Hepatocyte (in vitro differentiated cells): ENCODE data around the gene SP9.

Experiments
- CTCF ChIP-seq: fragments of 200-600 bp; sonication (generic); IDR thresholded peaks from 2 replicates; pipeline ENCODE4 v1.5.1; 2016; ENCODE audit warnings: antibody characterized with exemption, mild to moderate bottlenecking; ENCODE audit not compliant: poor library complexity
- EZH2 ChIP-seq: fragments of 200-600 bp; sonication (generic); IDR thresholded peaks from 2 replicates; pipeline ENCODE4 v1.6.1; 2016; ENCODE audit warnings: antibody characterized with exemption, mild to moderate bottlenecking, borderline replicate concordance

- TF ChIP-seq CTCF: no peak
- TF ChIP-seq EZH2: no peak
Observed at GRCh38 chr2:174292908-174293307, 41.8 kb upstream of the SP9 start.
